ENCODE measurements around the gene EOLA1. TPM values are rescaled to one million over a fixed set of nuclear protein-coding genes. Genes with fewer than 3 reads are reported as not detected.

EOLA1 gene
- 19.0 TPM for polyA plus RNA-seq (2013)

DNA sequence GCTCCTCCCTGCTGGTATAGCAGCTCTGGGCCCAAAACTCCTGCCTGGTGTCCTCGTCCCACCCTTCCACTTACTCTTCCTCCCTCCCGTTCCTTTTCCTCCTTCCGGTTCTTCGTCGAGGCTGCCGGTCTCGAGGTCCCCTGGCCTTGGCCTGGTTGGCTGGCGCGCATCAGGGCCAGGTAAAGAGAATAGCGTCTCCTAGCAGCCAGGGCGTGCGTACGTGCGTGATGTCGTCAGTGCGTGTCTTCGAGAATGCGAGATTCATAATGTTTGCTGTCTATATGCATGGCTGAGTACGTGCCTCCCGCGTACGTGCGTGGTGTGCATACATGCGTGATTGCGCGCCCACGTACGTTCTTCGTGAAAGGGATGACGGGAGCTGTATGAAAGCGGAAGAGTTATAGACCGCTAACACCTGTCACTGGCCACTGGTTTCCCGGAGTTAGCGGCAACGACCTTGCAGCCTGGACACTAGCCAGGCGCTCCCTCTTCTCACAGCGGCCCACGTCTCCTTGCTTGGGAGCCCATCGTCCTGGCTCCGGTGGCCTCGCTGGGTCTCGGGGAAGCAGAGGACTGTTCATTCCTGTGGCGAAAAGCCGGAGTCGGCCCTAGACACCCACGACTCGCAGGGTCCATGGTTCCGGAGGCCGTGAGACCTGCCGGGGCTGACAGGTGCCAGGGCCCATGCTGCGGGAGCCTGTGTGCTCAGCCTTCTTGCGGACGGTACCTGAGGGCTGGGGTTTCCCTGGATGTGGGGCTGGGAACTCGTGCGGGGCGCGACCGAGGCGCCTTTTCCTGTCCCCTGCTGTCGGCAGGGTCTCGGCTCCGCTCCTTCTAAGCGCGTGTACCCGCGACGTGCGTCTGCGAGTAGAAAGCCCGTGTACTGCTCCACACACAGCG, at the start of gene EOLA1:
Gene EOLA1 (plus strand): TSS at position 392 of the 900 bp plus-strand sequence. CDS start 4,619 bp downstream, outside the sequence.
- WGBS (ENCODE audit: insufficient coverage) = 43% methylated on average over 70 of the region's 71 CpGs
- CTCF ChIA-PET = interaction anchor here (1.1 to 3.6 kb wide), 3 partner anchors 9 to 33 kb away, joined by 4 to 27 read pairs (median 4); no protein-coding TSS in a partner anchor
- H3K36me3 ChIP-seq (ENCODE audit: control insufficient read depth in 4 of 4, insufficient read depth in 4 of 4, low read length in 3 of 4) = peaks cover 0 to 4% (median 0%) of the 10 kb centered on the region in 4 experiments
- no peaks in the 10 kb centered on the region for H3K27me3 ChIP-seq (replicated peaks in 2 of 5; ENCODE audit: control insufficient read depth in 4 of 5, insufficient read depth in 5 of 5, low read length in 4 of 5)
- POLR2A ChIA-PET = interaction anchor here (0.6 to 0.7 kb wide), 3 partner anchors 11 to 36 kb away, joined by 3 to 4 read pairs (median 3); partner anchors contain the start of gene IDS
- peak within 1 kb of the TSS; percentile 91 to 96 for H3K27ac ChIP-seq (ENCODE audit: insufficient read depth in 1 of 2, low read depth in 1 of 2, low read length in 2 of 2, poor library complexity in 1 of 2, severe bottlenecking in 2 of 2)
- peak within 1 kb of the TSS; percentile 55 to 83 (median 71) for H3K4me3 ChIP-seq (ENCODE audit: control insufficient read depth in 1 of 7, extremely low read depth in 1 of 7, insufficient read depth in 4 of 7, low read depth in 2 of 7, low read length in 6 of 7)
- peak; percentile 90 to 96 (median 94) for DNase-seq
- peaks cover 0 to 3% (median 0%) of the 10 kb centered on the region in 5 experiments for H3K9me3 ChIP-seq (ENCODE audit: control extremely low read depth in 1 of 5, control insufficient read depth in 4 of 5, insufficient read depth in 2 of 5, low read depth in 1 of 5, low read length in 4 of 5)
- peaks cover 0 to 17% (median 10%) of the 10 kb centered on the region in 4 experiments for H3K4me1 ChIP-seq (ENCODE audit: control extremely low read depth in 1 of 4, control insufficient read depth in 4 of 4, insufficient read depth in 4 of 4, low read length in 3 of 4)

GRCh38 chrX:149491812-149492211, 49.0 kb upstream of the EOLA1 start:
- no peak overlapping the region for H3K27ac ChIP-seq (ENCODE audit: insufficient read depth in 1 of 2, low read depth in 1 of 2, low read length in 2 of 2, poor library complexity in 1 of 2, severe bottlenecking in 2 of 2)
- ChIA-PET CTCF (no interaction called here), POLR2A (interaction anchor here (0.6 kb wide), 1 partner anchor 989 kb away, joined by 3 read pairs; no protein-coding TSS in a partner anchor)
- 87% methylated on average over 2 of the region's 2 CpGs for WGBS (ENCODE audit: insufficient coverage)
- H3K36me3 ChIP-seq (ENCODE audit: control insufficient read depth in 4 of 4, insufficient read depth in 4 of 4, low read length in 3 of 4) = peaks cover 7 to 88% (median 36%) of the 10 kb centered on the region in 4 experiments
- no peaks in the 10 kb centered on the region for H3K4me1 ChIP-seq (ENCODE audit: control extremely low read depth in 1 of 4, control insufficient read depth in 4 of 4, insufficient read depth in 4 of 4, low read length in 3 of 4)
- no peaks in the 10 kb centered on the region for H3K9me3 ChIP-seq (ENCODE audit: control extremely low read depth in 1 of 5, control insufficient read depth in 4 of 5, insufficient read depth in 2 of 5, low read depth in 1 of 5, low read length in 4 of 5)
- H3K27me3 ChIP-seq (replicated peaks in 2 of 5; ENCODE audit: control insufficient read depth in 4 of 5, insufficient read depth in 5 of 5, low read length in 4 of 5) = peaks cover 0 to 5% (median 0%) of the 10 kb centered on the region in 5 experiments
- no peak for DNase-seq
- no peak overlapping the region for H3K4me3 ChIP-seq (ENCODE audit: control insufficient read depth in 1 of 7, extremely low read depth in 1 of 7, insufficient read depth in 4 of 7, low read depth in 2 of 7, low read length in 6 of 7)

DNA sequence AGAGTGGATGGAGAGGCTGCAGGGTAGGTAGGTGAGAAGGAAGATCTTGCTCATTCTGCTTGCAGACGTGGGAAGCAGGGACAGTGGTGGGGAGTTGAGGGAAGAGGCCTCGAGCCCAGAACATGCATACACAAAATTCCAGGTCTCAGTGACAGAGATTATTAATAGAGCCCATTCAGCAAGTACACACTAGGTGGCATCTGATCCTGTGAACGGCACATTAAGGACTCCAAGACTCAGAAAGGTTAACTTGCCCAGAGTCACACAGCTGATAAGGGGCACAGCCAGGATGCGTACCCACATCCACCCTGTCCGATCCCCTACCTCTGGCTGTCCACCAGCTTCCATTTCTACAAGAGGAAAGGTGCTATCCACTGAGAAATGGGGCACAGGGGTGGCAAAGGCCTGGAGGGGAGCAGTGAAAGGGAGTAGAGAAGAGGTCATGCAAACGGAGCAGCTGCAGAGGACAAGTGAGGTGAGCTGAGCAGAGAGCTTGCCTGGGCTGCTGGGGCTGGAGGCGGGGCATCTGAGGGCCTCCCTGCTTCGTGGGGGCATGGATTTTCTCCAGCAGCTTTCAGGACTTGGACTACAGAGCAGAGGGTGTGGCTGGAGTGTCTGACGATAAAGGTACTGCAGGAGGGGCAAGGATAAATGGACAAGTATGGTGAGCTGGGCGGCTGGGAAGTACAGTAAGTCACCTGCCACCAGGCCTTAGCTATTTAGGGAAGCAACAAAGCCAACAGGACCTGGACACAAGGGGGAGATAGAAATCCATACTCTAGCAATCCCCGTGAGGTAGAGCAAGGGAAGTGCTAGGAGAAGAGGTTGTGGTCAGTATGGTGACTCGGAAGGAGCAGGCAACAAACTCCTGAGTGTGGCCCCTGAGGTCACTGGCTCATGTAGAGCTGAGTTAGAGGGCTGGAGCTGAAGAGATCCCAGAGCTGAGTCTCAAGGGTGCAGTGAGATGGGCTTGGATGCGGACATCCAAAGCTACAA, 46.9 kb upstream of the EOLA1 start:
- DNase-seq = no peak
- 78% methylated on average over 9 of the region's 13 CpGs for WGBS (ENCODE audit: insufficient coverage)
- H3K4me1 ChIP-seq (ENCODE audit: control extremely low read depth in 1 of 4, control insufficient read depth in 4 of 4, insufficient read depth in 4 of 4, low read length in 3 of 4) = no peaks in the 10 kb centered on the region
- ChIA-PET CTCF (interaction anchor here (1.0 to 2.4 kb wide), 4 partner anchors 12 to 35 kb away, joined by 3 to 10 read pairs (median 3); partner anchors contain the start of gene IDS), POLR2A (interaction anchor here (1.2 kb wide), 1 partner anchor 11 kb away, joined by 4 read pairs; the partner anchor contains the start of gene IDS)
- H3K27me3 ChIP-seq (replicated peaks in 2 of 5; ENCODE audit: control insufficient read depth in 4 of 5, insufficient read depth in 5 of 5, low read length in 4 of 5) = peaks cover 0 to 5% (median 0%) of the 10 kb centered on the region in 5 experiments
- H3K9me3 ChIP-seq (ENCODE audit: control extremely low read depth in 1 of 5, control insufficient read depth in 4 of 5, insufficient read depth in 2 of 5, low read depth in 1 of 5, low read length in 4 of 5) = no peaks in the 10 kb centered on the region
- H3K4me3 ChIP-seq (ENCODE audit: control insufficient read depth in 1 of 7, extremely low read depth in 1 of 7, insufficient read depth in 4 of 7, low read depth in 2 of 7, low read length in 6 of 7) = no peak overlapping the region
- H3K27ac ChIP-seq (ENCODE audit: insufficient read depth in 1 of 2, low read depth in 1 of 2, low read length in 2 of 2, poor library complexity in 1 of 2, severe bottlenecking in 2 of 2) = no peak overlapping the region
- peaks cover 10 to 98% (median 40%) of the 10 kb centered on the region in 4 experiments for H3K36me3 ChIP-seq (ENCODE audit: control insufficient read depth in 4 of 4, insufficient read depth in 4 of 4, low read length in 3 of 4)

DNA sequence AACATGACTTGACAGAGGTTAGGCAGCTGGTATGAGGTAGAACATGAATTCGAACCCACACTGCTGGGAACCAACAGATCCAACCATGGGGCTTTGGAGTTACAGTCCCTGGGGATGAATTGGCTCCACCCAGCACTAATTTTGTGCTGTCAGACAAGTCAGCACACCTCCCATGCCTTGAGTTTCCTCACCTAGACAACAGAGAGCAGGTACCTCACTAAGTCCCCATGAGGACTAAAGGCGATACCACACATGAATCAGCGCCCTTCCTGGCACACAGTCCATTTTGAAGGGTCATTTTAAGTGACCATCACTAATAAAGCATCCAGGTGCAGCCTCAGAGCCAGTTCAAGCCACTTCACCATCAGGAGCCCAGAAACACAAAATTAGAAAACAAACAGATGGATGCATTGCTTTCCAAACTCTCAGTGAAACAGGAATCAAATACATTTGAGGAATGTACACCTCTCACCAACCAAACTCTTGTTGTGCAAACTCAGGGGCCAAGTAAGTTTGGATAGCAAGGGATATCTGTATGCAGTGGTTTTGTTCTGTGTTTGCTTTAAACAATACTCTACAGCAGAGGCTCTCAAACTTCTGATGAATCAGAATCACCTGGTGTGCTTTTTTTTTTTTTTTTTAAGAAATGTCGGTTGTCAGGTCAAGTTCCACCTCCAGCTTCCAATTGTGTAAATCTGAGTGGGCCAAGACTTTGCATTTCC, 45.8 kb upstream of the EOLA1 start:
- DNase-seq = no peak
- no peaks in the 10 kb centered on the region for H3K4me1 ChIP-seq (ENCODE audit: control extremely low read depth in 1 of 4, control insufficient read depth in 4 of 4, insufficient read depth in 4 of 4, low read length in 3 of 4)
- no peak overlapping the region for H3K27ac ChIP-seq (ENCODE audit: insufficient read depth in 1 of 2, low read depth in 1 of 2, low read length in 2 of 2, poor library complexity in 1 of 2, severe bottlenecking in 2 of 2)
- ChIA-PET POLR2A (interaction anchor here (0.9 kb wide), 1 partner anchor 8 kb away, joined by 4 read pairs; no protein-coding TSS in a partner anchor), CTCF (interaction anchor here (1.0 to 2.4 kb wide), 4 partner anchors 10 to 34 kb away, joined by 3 to 10 read pairs (median 3); partner anchors contain the start of gene IDS)
- H3K9me3 ChIP-seq (ENCODE audit: control extremely low read depth in 1 of 5, control insufficient read depth in 4 of 5, insufficient read depth in 2 of 5, low read depth in 1 of 5, low read length in 4 of 5) = no peaks in the 10 kb centered on the region
- H3K36me3 ChIP-seq (ENCODE audit: control insufficient read depth in 4 of 4, insufficient read depth in 4 of 4, low read length in 3 of 4) = peaks cover 9 to 92% (median 38%) of the 10 kb centered on the region in 4 experiments
- peaks cover 0 to 5% (median 0%) of the 10 kb centered on the region in 5 experiments for H3K27me3 ChIP-seq (replicated peaks in 2 of 5; ENCODE audit: control insufficient read depth in 4 of 5, insufficient read depth in 5 of 5, low read length in 4 of 5)
- WGBS (ENCODE audit: insufficient coverage) = 79% methylated on average over 3 of the region's 4 CpGs
- no peak overlapping the region for H3K4me3 ChIP-seq (ENCODE audit: control insufficient read depth in 1 of 7, extremely low read depth in 1 of 7, insufficient read depth in 4 of 7, low read depth in 2 of 7, low read length in 6 of 7)

DNA sequence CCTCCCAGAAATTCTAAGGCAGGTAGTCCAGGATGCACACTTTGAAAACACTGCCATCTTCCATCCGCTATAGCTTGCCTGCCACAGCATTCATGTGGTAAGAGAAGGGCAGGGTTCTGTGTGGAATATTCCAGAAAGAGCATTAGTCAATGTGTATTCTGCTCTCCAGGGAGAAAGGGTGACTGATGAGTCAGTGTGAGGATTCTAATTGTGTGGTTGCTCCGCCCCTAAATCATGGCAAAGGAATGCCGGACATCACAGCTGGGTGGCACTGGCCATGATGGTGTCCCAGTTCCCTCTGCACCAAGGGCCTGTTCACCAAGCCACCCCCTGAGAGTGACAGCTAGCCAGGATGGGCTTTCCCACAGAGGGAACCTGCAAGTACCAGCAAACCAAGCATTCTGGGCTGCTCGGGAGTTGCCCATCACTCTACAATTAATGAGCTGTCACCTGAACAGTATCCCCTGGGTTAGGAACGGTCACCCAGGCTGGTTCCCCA, 45.2 kb upstream of the EOLA1 start:
- Histone ChIP-seq H3K4me1 (ENCODE audit: control extremely low read depth in 1 of 4, control insufficient read depth in 4 of 4, insufficient read depth in 4 of 4, low read length in 3 of 4) (no peaks in the 10 kb centered on the region), H3K27me3 (replicated peaks in 2 of 5; ENCODE audit: control insufficient read depth in 4 of 5, insufficient read depth in 5 of 5, low read length in 4 of 5) (peaks cover 0 to 5% (median 0%) of the 10 kb centered on the region in 5 experiments), H3K4me3 (ENCODE audit: control insufficient read depth in 1 of 7, extremely low read depth in 1 of 7, insufficient read depth in 4 of 7, low read depth in 2 of 7, low read length in 6 of 7) (no peak overlapping the region), H3K27ac (ENCODE audit: insufficient read depth in 1 of 2, low read depth in 1 of 2, low read length in 2 of 2, poor library complexity in 1 of 2, severe bottlenecking in 2 of 2) (no peak overlapping the region), H3K36me3 (ENCODE audit: control insufficient read depth in 4 of 4, insufficient read depth in 4 of 4, low read length in 3 of 4) (peaks cover 3 to 92% (median 37%) of the 10 kb centered on the region in 4 experiments), H3K9me3 (ENCODE audit: control extremely low read depth in 1 of 5, control insufficient read depth in 4 of 5, insufficient read depth in 2 of 5, low read depth in 1 of 5, low read length in 4 of 5) (no peaks in the 10 kb centered on the region)
- ChIA-PET POLR2A (interaction anchor here (0.9 kb wide), 1 partner anchor 9 kb away, joined by 4 read pairs; no protein-coding TSS in a partner anchor), CTCF (interaction anchor here (2.4 kb wide), 1 partner anchor 10 kb away, joined by 10 read pairs; the partner anchor contains the start of gene IDS)
- no peak for DNase-seq
- 96% methylated on average over 3 of the region's 5 CpGs for WGBS (ENCODE audit: insufficient coverage)

DNA sequence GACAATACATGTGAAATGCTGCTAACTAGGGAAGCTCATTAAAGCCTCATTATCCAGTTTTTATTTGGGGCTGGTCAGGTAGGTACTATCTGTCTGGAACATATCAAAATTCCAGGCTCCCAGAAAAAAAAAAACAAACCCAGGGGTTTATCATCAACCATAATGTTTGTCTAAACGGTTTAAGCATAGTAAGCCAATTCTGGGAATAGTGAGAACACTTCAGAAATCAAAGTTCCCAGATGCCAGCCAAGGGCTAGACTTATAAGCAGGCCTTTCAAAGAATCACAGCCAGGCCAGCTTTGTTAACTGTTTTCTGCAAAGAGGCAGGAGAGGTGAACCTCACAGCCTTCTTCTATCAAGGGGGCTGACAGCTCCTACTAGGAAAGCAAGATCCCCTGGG, 43.8 kb upstream of the EOLA1 start:
- DNase-seq = no peak
- Histone ChIP-seq H3K4me1 (ENCODE audit: control extremely low read depth in 1 of 4, control insufficient read depth in 4 of 4, insufficient read depth in 4 of 4, low read length in 3 of 4) (peaks cover 0 to 3% (median 0%) of the 10 kb centered on the region in 4 experiments), H3K4me3 (ENCODE audit: control insufficient read depth in 1 of 7, extremely low read depth in 1 of 7, insufficient read depth in 4 of 7, low read depth in 2 of 7, low read length in 6 of 7) (no peak overlapping the region), H3K9me3 (ENCODE audit: control extremely low read depth in 1 of 5, control insufficient read depth in 4 of 5, insufficient read depth in 2 of 5, low read depth in 1 of 5, low read length in 4 of 5) (no peaks in the 10 kb centered on the region), H3K27ac (ENCODE audit: insufficient read depth in 1 of 2, low read depth in 1 of 2, low read length in 2 of 2, poor library complexity in 1 of 2, severe bottlenecking in 2 of 2) (no peak overlapping the region), H3K36me3 (ENCODE audit: control insufficient read depth in 4 of 4, insufficient read depth in 4 of 4, low read length in 3 of 4) (peaks cover 3 to 93% (median 44%) of the 10 kb centered on the region in 4 experiments), H3K27me3 (replicated peaks in 2 of 5; ENCODE audit: control insufficient read depth in 4 of 5, insufficient read depth in 5 of 5, low read length in 4 of 5) (peaks cover 0 to 5% (median 0%) of the 10 kb centered on the region in 5 experiments)
- 50% methylated on average over 1 of the region's 1 CpG for WGBS (ENCODE audit: insufficient coverage)
- POLR2A ChIA-PET = no interaction called here
- CTCF ChIA-PET = no interaction called here

Data from common myeloid progenitor, CD34-positive (primary cell).